Liver (tissue), 9 donors: ENCODE results near the gene SLC25A19. TPM values are rescaled to one million over a fixed set of nuclear protein-coding genes. Genes with fewer than 3 reads are reported as not detected.

Experiments
- DNase-seq: peaks from one replicate; pipeline ENCODE4 v3.0.0-alpha.2; 2017; ENCODE audit warnings: low spot score
- H3K27ac ChIP-seq, 2 donors: one replicate each; pipeline ENCODE4 v1.7.0; 2013; ENCODE audit warnings: inconsistent platforms in 2 of 2, low read length in 2 of 2, control low read depth in 1 of 2, low read depth in 1 of 2, mild to moderate bottlenecking in 1 of 2
- H3K27me3 ChIP-seq, 4 donors: one replicate each; pipeline versions ENCODE4 v1.6.1 to v1.7.0; 2013; ENCODE audit warnings: low read length in 3 of 4, inconsistent platforms in 1 of 4, mild to moderate bottlenecking in 1 of 4, moderate library complexity in 1 of 4; ENCODE audit not compliant: control insufficient read depth in 4 of 4, insufficient read depth in 4 of 4
- H3K36me3 ChIP-seq, 4 donors: one replicate each; pipeline versions ENCODE4 v1.6.1 to v1.7.0; 2013; ENCODE audit warnings: low read length in 3 of 4, mild to moderate bottlenecking in 3 of 4, low read depth in 1 of 4, moderate library complexity in 1 of 4; ENCODE audit not compliant: control insufficient read depth in 4 of 4, insufficient read depth in 3 of 4
- H3K4me1 ChIP-seq, 4 donors: one replicate each; pipeline versions ENCODE4 v1.6.1 to v1.7.0; 2013; ENCODE audit warnings: low read length in 3 of 4, mild to moderate bottlenecking in 3 of 4, moderate library complexity in 1 of 4; ENCODE audit not compliant: control insufficient read depth in 4 of 4, insufficient read depth in 4 of 4
- H3K4me3 ChIP-seq, 3 donors: one replicate each; pipeline versions ENCODE4 v1.6.1 to v1.7.0; 2013; ENCODE audit warnings: low read length in 3 of 3, control low read depth in 1 of 3, low read depth in 1 of 3, mild to moderate bottlenecking in 1 of 3
- H3K9ac ChIP-seq, 2 donors: one replicate each; pipeline ENCODE4 v1.7.0; 2013; ENCODE audit warnings: low read length in 2 of 2, mild to moderate bottlenecking in 2 of 2, moderate library complexity in 2 of 2, control low read depth in 1 of 2, low read depth in 1 of 2
- H3K9me3 ChIP-seq, 4 donors: one replicate each; pipeline versions ENCODE4 v1.6.1 to v1.7.0; 2013; ENCODE audit warnings: low read length in 3 of 4; ENCODE audit not compliant: control insufficient read depth in 4 of 4
- ATF3 ChIP-seq: IDR thresholded peaks from 2 replicates; pipeline ENCODE4 v1.6.1; 2016; ENCODE audit warnings: antibody characterized with exemption
- CTCF ChIP-seq: fragments of 150-350 bp; IDR thresholded peaks from 2 replicates; pipeline ENCODE4 v1.5.1; 2017; ENCODE audit warnings: improper control_type of control experiment, low read depth, low read length; ENCODE audit not compliant: missing input control
- FOXA2 ChIP-seq: IDR thresholded peaks from 2 replicates; pipeline ENCODE4 v1.6.1; 2016; ENCODE audit warnings: antibody characterized with exemption
- GABPA ChIP-seq, 2 donors: IDR thresholded peaks in 1 of 2; conservative IDR thresholded peaks in 1 of 2; 2 replicates each; pipeline ENCODE4 v1.6.1; 2016; ENCODE audit warnings: antibody characterized with exemption in 2 of 2, mild to moderate bottlenecking in 1 of 2, moderate library complexity in 1 of 2
- HNF4A ChIP-seq, 2 donors: conservative IDR thresholded peaks; 2 replicates each; pipeline ENCODE4 v1.6.1; 2016; ENCODE audit warnings: antibody characterized with exemption in 2 of 2, mild to moderate bottlenecking in 2 of 2
- HNF4G ChIP-seq: IDR thresholded peaks from 2 replicates; pipeline ENCODE4 v1.6.1; 2016; ENCODE audit warnings: antibody characterized with exemption
- MAX ChIP-seq: IDR thresholded peaks from 2 replicates; pipeline ENCODE4 v1.6.1; 2016; ENCODE audit warnings: antibody characterized with exemption
- NR2F2 ChIP-seq: IDR thresholded peaks from 2 replicates; pipeline ENCODE4 v1.6.1; 2016; ENCODE audit warnings: antibody characterized with exemption
- RXRA ChIP-seq, 2 donors: IDR thresholded peaks; 2 replicates each; pipeline ENCODE4 v1.6.1; 2017 to 2018; ENCODE audit warnings: antibody characterized with exemption in 2 of 2, mild to moderate bottlenecking in 1 of 2
- TAF1 ChIP-seq: conservative IDR thresholded peaks from 2 replicates; pipeline ENCODE4 v1.6.1; 2016; ENCODE audit warnings: antibody characterized with exemption, mild to moderate bottlenecking
- YY1 ChIP-seq: IDR thresholded peaks from 2 replicates; pipeline ENCODE4 v1.6.1; 2016; ENCODE audit warnings: antibody characterized with exemption, mild to moderate bottlenecking
- WGBS: extraction: QIAGEN DNeasy Blood & Tissue Kit; methylation state at CpG from one replicate; pipeline ENCODE4 v1.1.7; 2013; 5-methylcytosine and 5-hydroxymethylcytosine counted together
- polyA plus RNA-seq, 2 donors: library from polyadenylated mRNA; stranded (reverse) in 1 of 2; unstranded in 1 of 2; fragments of 200-250 nt in 1 of 2; fragments of >200 nt in 1 of 2; fragmentation: Nextera tagmentation in 1 of 2; extraction: Ambion mirVana in 1 of 2; gene quantifications; one replicate each; pipeline versions ENCODE4 v1.2.1 to v1.2.3, GENCODE V29; 2013 to 2015
- total RNA-seq, 2 donors: library from RNA; depleted of rRNA; stranded (reverse); fragments of >200 nt; gene quantifications; one replicate each; pipeline ENCODE4 v1.2.3, GENCODE V29; 2014
- donor health status: healthy.
- donor health status: healthy.
- donor health status: healthy.
- donor health status: healthy.
- donor health status: healthy.

Gene SLC25A19
- total and polyA plus RNA-seq, 4 donors: 4.7 to 9.5 (median 6.6) TPM

- no peak for TF ChIP-seq YY1
Measured at GRCh38 chr17:75227729-75228128, 61.5 kb downstream of the SLC25A19 start (continued).

GRCh38 chr17:75225016-75225415 is 64.2 kb downstream of the SLC25A19 start:
- Histone ChIP-seq H3K9me3 (no peaks in the 10 kb centered on the region), H3K4me1 (no peaks in the 10 kb centered on the region), H3K4me3 (no peak overlapping the region), H3K27ac (no peak overlapping the region), H3K27me3 (no peaks in the 10 kb centered on the region), H3K36me3 (peaks cover 3 to 52% (median 38%) of the 10 kb centered on the region in 4 donors), H3K9ac (no peak overlapping the region)
- WGBS: 88% methylated on average over 14 of the region's 14 CpGs
- DNase-seq: no peak
- TF ChIP-seq HNF4G (no peak), NR2F2 (no peak), CTCF (no peak), ATF3 (no peak), RXRA (IDR thresholded peaks at IDR 0.05) (no peak), GABPA (IDR thresholded peaks at IDR 0.05 in 1 of 2, conservative IDR thresholded peaks at IDR 0.05 in 1 of 2) (no peak), MAX (no peak), HNF4A (conservative IDR thresholded peaks at IDR 0.05) (no peak), TAF1 (no peak), FOXA2 (no peak)

Other genes with a start within 250 kb of the SLC25A19 start
- 100 to 1,000 TPM; 102 to 128 TPM for gene ATP5PD, start 242.5 kb downstream of the SLC25A19 start, total RNA-seq
- gene ATP5PD, start 242.5 kb downstream of the SLC25A19 start, polyA plus RNA-seq: 100 to 1,000 TPM; 241 to 378 TPM
- gene KCTD2, start 242.2 kb downstream of the SLC25A19 start, total RNA-seq: 1 to 10 TPM; 5.6 to 8.2 TPM
- 1 to 10 TPM; 2.4 to 7.1 TPM for gene KCTD2, start 242.2 kb downstream of the SLC25A19 start, polyA plus RNA-seq
- 1 to 10 TPM; 3.0 to 4.5 TPM for gene SLC16A5, start 201.5 kb downstream of the SLC25A19 start, total RNA-seq
- 1 to 10 TPM; 1.0 to 2.1 TPM for gene SLC16A5, start 201.5 kb downstream of the SLC25A19 start, polyA plus RNA-seq
- gene ARMC7, start 179.5 kb downstream of the SLC25A19 start, total RNA-seq: 1 to 10 TPM; 1.7 to 3.1 TPM
- 1 to 10 TPM; 4.3 to 6.6 TPM for gene ARMC7, start 179.5 kb downstream of the SLC25A19 start, polyA plus RNA-seq
- gene NT5C, start 157.7 kb downstream of the SLC25A19 start, total RNA-seq: 10 to 100 TPM; 13.6 to 27.2 TPM
- gene NT5C, start 157.7 kb downstream of the SLC25A19 start, polyA plus RNA-seq: 10 to 100 TPM; 22.5 to 26.4 TPM
- 10 to 100 TPM; 20.5 to 47.8 TPM for gene JPT1, start 134.9 kb downstream of the SLC25A19 start, total RNA-seq
- gene JPT1, start 134.9 kb downstream of the SLC25A19 start, polyA plus RNA-seq: 10 to 100 TPM; 41.1 to 46.8 TPM
- 10 to 100 TPM; 20.9 to 79.0 TPM for gene SUMO2, start 106.5 kb downstream of the SLC25A19 start, total RNA-seq
- 100 to 1,000 TPM in 1 of 2 donors, 10 to 100 TPM in 1; 22.0 to 160 TPM for gene SUMO2, start 106.5 kb downstream of the SLC25A19 start, polyA plus RNA-seq
- gene NUP85, start 83.8 kb downstream of the SLC25A19 start, total RNA-seq: 10 to 100 TPM; 27.9 to 36.3 TPM
- 10 to 100 TPM; 15.2 to 31.2 TPM for gene NUP85, start 83.8 kb downstream of the SLC25A19 start, polyA plus RNA-seq
- gene GGA3, start 27.8 kb downstream of the SLC25A19 start, total RNA-seq: 10 to 100 TPM in 1 of 2 donors, 1 to 10 TPM in 1; 8.8 to 17.3 TPM
- 1 to 10 TPM; 4.6 to 9.5 TPM for gene GGA3, start 27.8 kb downstream of the SLC25A19 start, polyA plus RNA-seq
- gene MRPS7, start 27.6 kb downstream of the SLC25A19 start, total RNA-seq: 10 to 100 TPM; 24.1 to 33.0 TPM
- gene MRPS7, start 27.6 kb downstream of the SLC25A19 start, polyA plus RNA-seq: 10 to 100 TPM; 45.8 to 58.9 TPM
- 1 to 10 TPM; 6.2 to 8.6 TPM for gene MIF4GD, start 18.2 kb downstream of the SLC25A19 start, total RNA-seq
- gene MIF4GD, start 18.2 kb downstream of the SLC25A19 start, polyA plus RNA-seq: 10 to 100 TPM; 10.8 to 13.6 TPM
- gene GRB2, start 116.2 kb upstream of the SLC25A19 start, total RNA-seq: 10 to 100 TPM; 49.3 to 91.8 TPM
- gene GRB2, start 116.2 kb upstream of the SLC25A19 start, polyA plus RNA-seq: 10 to 100 TPM; 36.0 to 49.9 TPM
- 10 to 100 TPM; 19.2 to 31.0 TPM for gene TMEM94, start 167.2 kb upstream of the SLC25A19 start, total RNA-seq
- gene TMEM94, start 167.2 kb upstream of the SLC25A19 start, polyA plus RNA-seq: 10 to 100 TPM; 15.6 to 20.9 TPM
- 10 to 100 TPM in 1 of 2 donors, 1 to 10 TPM in 1; 5.9 to 11.4 TPM for gene CASKIN2, start 226.1 kb upstream of the SLC25A19 start, total RNA-seq
- gene CASKIN2, start 226.1 kb upstream of the SLC25A19 start, polyA plus RNA-seq: 10 to 100 TPM in 1 of 2 donors, 1 to 10 TPM in 1; 2.3 to 12.1 TPM
- 10 to 100 TPM; 10.8 to 15.1 TPM for gene TSEN54, start 227.1 kb upstream of the SLC25A19 start, total RNA-seq
- gene TSEN54, start 227.1 kb upstream of the SLC25A19 start, polyA plus RNA-seq: 10 to 100 TPM in 1 of 2 donors, 1 to 10 TPM in 1; 9.1 to 13.9 TPM
- gene LLGL2, start 236.3 kb upstream of the SLC25A19 start, total RNA-seq: 10 to 100 TPM; 23.2 to 69.6 TPM
- gene LLGL2, start 236.3 kb upstream of the SLC25A19 start, polyA plus RNA-seq: 10 to 100 TPM; 34.9 to 42.1 TPM